Stimulated activated CD8-positive, alpha-beta memory T cell treated with anti-CD3 and anti-CD28 coated beads, Interleukin-7, amount 100 ng/mL, for 1 hour (primary cell): ENCODE results near the gene NFE2L3.
"Not testable (repeated sequence)": the region's sequence is repeated elsewhere in the genome, so short reads cannot be mapped to it uniquely, and the experiment has no call there.

Source experiments
- DNase-seq, 2 donors: peaks; one replicate each; pipeline ENCODE4 v3.0.0-alpha.2; 2020; ENCODE audit warnings: low read depth in 2 of 2

Gene NFE2L3

DNA sequence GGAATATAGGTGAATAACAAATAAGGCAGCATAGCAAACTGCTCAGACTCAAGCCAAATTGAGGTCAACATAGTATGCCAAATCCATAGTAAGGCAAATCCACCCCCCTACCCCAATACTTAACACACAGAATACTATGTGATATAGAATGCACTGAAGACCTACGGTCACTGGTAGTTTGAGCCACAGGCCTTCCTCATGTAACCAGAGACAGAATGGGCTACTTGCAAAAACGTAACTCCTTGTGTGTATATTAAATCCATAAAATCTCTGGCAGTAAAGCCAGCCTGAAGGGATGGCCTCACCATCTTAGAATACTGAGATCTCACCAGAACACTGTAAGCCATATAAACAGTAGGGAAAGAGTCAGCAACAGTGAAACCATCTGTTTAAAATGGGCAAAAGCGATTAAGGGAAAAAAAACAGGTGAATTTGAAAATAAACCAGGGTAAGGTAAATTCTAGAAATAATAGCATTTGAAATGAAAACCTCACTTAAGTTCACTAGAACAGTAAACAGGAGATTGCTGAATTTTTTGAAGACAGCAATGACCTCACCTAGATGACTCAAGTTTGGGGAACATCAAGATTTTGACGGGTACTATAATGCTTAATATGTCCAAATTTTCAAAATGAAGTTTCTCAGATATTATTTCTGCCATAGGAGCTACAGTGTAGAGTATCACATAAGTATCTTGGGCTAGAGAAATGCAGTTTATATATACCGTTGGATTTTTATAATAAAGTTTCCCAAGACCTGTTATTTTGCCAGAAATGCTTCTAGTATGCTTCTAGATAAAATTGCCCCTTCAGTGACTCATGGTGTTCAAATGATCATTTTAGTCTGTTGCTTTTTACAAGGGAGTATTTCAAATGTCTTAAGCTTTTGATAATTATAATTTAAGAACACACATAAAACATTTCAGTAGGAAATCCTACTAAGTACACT is 34.6 kb downstream of the NFE2L3 start:
- DNase-seq: no peak

DNA sequence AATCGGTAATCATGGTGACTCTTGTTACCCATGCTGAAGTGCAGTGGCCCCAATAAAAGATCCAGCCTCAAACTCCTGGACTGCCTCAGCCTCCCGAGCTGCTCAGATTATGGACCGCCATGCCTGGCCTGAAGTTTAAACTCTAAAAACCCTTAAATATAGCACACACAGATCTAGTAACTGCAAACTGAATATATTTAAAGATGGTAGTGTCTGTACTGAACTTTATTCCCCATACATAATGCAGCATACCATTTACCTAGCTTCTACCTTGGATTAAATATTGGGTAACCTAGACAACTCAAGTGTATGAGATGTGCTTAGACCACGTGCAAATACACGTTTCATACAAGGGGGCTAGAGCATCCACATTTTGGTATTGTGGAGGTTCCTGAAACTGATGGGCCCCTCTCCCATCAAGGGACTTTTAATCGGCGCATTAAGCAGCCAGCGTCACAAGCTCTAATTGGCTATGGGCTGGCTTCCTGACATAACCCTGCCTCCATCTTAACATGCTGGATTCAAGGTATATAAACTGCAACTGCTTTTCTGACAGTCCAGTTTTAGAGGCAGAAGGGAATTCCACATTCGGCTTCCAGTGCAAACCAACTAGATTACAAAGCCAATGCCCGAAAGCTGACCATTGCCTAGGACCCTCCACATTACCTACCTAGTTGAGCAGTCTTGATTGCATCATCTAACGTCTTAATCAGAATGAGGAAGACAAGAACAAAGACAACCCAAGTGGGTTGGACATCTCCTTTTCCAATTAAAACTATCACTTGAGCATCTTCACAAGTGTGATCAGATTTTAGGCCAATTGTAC is 35.6 kb downstream of the NFE2L3 start:
- DNase-seq: no peak

DNA sequence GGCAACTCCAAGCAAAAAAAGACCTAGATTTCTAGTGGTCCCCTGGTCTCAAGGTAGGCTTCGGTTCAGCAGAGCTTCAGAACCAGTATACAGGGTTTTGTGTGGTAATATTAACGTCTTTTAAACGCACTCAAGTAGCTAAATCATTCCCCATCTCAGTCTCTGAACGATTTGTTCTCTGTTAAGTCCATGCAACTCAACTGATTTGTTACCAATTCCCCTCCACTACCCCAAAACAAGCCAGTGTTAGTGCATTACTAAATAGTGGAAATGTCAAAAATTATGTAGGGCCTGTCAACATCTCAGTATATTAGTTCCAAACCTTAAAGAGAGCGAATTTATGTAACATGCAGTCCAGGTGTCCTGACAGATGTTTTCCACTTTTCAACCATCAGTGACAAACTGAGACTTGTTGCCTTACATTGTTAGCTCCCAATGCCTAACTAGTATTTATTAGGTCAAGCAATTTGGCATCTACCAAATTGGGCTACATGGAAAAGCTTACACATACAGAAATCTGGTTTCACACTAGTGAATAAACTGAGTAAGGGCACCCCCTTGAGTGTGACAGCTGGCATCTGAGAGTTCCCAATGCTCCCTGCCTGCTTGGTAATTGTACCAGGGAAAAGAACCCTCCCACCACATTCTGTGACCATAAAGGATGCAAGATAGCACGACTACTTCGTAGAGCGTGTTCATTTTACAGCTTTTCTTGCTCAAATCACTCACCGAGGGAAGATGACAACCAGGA is 36.4 kb downstream of the NFE2L3 start:
- no peak for DNase-seq

DNA sequence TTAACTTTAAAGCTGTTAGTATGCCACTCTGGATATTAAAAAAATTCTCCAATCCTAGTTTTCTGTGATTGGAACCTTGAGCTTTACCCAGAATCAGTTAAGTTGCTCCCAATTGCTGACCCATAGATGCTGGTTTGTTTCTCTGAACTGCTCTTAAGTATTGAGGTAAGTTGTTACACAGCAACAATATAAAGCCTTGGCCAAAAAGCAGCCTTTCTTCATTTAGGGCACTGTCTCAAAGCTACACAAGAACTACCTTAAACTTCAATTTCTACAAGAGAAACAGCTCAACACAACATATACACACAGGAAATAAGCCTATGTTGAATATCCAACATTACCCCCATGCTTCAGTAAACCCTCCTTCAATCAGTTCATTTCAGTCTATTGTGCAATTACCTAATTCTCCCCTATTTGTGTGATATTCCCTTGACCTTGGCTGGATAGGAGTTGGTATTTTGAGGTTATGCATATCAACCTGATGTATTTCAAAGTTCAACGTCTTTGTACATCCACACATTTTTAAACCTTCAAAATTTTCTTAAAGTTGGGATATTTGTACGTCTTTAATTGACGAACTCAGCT is 37.1 kb downstream of the NFE2L3 start:
- DNase-seq: no peak

DNA sequence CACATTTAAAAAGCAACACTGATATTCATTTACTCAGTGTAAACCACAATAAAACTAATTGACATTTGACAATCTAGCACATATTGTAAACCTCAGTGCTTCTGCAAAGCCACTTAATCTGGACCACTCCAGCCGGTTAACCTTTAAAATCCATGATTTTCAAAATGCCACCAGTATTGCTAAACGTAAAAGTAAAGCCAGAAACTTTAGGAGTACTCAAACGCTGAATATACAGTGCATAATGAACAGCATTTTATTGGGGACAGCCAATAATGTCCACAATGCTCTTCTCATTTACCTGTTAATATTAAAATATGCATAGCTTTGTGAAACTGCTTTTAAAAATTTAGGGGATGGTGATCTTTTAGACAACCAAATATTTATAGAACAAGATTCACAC is 37.7 kb downstream of the NFE2L3 start:
- DNase-seq: no peak

DNA sequence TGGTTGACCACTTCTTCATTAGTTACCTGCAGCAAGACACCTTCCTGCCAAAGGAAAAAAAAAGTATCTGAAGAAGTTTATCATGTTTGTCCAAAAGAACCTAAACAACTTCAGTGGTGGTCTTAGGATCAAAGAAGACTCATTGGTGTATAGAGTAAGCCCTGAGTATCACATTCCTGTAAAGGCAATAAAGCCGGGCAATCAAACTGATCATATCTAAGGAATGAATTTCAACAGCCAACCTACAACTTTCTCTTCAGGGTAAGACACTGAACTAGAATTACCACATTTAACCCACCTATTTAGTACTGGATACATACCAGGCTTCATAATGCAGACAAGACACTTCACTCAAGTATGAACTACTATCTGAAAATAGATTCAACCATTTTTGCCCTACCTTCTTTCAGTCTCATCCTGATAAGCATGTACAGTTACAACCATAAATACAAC is 38.4 kb downstream of the NFE2L3 start:
- DNase-seq: no peak

DNA sequence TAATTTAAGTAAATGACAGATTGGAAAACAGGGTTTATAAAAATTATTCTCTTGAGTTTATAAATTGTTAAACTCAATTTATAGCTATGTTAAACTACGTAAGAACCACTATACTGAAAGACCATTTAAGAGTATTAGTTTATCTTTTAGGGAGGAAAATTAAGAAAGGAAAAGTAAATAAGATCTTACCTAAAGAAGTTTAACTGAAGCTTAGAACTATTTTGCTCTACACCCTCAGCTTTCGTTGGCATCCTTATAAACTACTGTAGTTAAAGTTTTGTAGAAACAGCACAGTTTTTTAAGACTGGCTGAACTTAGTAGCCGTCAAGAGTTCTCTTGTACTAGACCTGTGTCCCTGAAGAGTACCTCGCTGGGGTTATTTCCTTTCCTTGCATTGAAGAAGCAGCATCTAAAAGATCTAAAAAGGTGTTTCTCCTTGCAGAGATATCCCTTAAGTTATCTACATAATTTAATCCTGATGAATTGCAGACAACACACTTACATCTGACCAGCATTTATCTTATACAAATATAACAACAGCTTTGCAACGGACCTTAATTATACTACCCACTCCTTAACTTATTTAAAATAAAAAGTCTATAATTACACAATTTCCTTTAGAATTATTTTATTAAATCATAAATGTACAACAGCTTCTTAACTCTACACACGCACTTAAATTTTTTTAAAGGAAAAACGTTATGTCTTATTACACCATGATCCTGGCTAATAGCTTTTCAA is 39.4 kb downstream of the NFE2L3 start:
- DNase-seq: no peak

DNA sequence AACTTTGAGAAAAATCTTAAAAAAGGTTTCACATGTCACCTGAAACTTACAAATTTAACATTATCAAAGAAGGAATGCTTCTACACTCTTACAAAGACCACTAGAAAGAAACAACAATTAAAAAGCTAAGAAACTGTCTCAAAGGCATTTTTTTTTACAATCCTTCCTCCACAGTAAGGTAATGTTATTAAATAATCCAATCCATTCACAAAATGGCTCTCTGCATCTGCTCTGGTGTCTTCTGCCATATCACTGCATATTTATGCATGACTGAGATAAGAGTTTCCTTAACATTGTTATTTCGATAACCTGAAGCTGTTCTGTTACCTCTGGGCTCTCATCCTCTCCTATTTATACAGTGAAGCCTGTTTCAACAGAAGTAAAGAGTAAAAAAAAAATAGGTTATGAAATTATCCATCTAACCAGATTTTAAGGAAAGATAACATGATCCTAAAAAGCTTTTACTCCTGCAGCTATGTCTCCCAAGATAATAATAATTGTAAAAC is 40.0 kb downstream of the NFE2L3 start:
- DNase-seq: no peak

DNA sequence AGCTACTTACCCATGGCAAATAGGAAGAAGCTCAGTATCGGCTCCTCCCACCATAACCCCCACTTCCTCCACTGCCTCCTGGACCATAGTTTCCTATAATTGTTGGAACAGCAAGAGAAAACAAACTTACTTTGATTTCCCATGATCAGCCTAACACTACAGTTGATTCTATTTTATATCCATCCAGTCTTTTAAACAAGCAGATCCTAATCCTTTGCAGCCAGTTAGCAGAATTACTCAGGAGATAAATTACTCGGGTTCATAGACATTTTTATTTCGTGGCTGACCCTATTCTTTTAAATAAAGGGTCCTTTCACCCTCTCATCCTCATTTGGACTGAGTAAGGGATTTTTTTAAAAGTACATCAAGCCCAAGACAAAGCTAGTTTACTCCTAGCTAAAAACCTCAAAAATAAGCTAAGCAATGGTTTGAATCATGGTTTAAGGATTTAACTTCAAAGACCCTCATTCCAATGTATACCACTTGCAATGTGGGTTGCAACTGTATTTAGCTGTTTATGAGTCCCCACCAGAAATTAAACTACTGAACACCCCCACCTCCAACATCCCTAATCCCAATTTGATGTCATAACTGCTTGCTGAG is 40.6 kb downstream of the NFE2L3 start:
- no peak for DNase-seq

DNA sequence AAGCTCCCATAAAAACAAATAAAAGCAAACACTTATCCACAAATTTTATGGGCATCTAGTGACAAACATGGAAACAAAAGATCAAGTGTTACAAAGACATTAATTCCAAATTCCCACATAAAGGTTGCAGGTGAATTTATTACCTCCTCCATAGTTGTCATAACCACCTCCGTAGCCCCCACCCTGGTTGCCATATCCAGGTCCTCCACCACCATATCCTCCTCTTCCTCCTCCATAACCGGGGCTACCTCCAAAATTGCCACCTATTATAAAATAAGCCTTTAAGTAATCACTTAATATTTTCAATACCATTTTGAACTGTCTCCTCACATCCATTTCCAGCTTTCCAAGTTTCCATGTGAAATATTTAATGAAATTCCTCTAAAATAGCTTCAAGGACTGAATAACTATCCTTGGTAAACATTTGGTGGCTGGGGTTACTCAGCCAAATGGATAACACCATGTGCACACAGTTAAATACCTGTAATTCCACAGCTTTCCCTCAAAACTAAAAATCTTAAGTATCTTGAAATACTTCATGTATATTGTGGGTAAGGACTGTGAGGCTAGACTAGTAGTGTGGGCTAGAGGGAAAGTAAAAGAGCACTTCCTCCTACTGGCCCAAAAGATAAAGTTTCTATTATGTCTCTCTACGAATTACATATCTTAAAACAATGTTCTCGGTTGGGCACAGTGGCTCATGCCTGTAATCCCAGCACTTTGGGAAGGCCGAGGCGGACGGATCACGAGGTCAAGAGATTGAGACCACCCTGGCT is 41.6 kb downstream of the NFE2L3 start:
- no peak for DNase-seq

DNA sequence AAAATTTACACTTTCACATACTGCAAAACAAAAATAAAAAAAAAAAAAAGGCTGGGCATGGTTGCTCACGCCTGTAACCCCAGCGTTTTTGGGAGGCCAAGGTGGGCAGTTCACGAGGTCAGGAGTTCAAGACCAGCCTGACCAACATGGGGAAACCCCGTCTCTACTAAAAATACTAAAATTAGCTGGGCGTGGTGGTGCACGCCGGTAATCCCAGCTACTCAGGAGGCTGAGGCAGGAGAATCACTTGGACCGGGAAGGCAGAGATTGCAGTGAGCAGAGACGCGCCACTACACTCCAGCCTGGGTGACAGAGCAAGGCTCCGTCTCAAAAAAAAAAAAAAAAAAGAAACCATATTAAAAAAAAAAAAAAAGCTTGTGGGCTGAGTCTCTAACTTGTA is 42.8 kb downstream of the NFE2L3 start:
- not testable (repeated sequence) for DNase-seq

DNA sequence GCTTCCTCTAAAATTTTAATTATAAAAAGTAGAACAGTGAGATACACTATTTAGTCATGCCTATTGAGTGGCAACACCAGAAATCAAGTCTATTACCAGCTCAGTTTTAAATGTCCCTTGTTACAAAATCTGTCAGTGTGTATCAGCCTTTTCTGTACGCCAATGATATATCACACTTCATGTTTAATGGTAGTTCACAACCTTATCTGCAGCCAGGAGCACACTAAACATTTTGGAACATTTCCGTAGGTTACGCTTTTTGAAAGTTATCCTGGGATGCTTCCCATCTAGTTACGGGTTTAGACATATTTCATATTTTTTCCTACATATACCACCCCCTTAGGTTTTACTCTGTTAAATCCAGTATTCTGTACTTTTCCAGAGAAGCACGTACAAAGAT is 43.2 kb downstream of the NFE2L3 start:
- DNase-seq: no peak

DNA sequence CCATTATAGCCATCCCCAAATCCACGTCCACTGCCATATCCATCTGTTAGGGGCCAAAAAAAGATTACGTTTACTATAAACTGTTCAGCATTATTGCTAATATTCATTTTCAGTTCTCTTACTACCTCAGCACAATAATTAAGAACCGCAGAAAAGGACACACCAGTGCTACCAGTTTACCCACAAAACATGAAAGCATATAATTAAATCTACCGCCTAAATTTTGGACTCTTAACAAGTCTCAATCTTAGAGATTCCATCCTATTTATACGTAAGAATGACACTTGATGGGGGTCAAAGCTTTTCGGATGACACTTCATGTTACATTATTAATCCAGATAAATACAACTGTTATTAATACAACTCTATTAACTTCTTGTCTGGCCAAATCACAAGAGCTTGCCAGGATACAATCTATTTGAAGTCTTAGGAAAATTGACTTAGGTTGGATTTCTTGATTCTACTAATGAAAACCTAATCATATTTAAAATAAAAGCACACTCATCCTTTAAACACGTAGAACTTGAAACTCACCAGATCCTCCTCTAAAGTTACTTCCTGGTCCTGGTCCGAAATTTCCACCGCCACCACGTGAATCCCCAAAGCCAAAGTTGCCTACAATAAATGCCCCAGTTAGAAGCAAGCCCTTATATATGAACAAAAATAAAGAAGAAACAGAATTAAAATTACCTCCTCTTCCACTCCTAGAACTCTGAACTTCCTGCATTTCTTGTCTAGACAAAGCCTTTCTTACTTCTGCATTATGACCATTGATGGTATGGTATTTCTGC is 44.1 kb downstream of the NFE2L3 start:
- no peak for DNase-seq

DNA sequence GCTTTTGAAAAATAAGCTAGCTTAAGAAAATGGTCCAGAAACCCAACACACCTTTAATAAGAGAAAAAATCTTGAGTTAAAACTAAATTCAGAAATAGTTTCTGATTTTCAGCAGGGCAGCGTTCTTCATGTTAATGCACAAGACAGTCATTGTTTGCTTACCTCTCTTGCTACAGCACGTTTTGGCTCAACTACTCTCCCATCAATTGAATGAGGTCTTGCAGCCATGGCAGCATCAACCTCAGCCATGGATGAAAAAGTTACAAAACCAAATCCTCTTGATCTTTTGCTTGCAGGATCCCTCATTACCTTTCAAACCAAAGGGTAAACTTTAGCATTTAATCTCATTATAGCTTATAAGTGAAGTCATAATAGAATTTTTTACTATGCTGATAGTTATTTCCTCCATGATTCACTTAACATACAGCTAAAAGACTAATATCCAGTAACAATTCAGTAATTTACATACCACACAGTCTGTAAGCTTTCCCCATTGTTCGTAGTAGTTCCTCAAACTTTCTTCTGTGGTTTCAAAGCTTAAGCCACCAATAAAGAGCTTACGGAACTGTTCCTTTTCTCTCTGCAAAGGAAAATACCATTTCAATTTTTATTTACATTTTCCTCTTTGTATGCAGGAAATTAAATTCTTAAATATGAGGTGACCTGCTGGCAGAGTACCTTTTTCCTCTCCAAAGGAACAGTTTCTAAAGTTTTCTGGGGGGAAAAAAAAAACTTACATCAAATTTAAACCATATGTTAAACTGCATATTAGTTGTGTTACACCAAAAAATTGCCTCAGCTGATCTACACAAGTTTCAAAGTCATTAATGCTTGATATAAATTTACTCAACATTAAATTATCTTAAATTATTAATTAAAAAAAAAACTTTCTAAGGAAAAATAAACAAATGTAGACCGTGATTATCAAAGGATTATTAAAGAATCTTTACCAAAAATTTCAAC is 45.4 kb downstream of the NFE2L3 start:
- no peak for DNase-seq

DNA sequence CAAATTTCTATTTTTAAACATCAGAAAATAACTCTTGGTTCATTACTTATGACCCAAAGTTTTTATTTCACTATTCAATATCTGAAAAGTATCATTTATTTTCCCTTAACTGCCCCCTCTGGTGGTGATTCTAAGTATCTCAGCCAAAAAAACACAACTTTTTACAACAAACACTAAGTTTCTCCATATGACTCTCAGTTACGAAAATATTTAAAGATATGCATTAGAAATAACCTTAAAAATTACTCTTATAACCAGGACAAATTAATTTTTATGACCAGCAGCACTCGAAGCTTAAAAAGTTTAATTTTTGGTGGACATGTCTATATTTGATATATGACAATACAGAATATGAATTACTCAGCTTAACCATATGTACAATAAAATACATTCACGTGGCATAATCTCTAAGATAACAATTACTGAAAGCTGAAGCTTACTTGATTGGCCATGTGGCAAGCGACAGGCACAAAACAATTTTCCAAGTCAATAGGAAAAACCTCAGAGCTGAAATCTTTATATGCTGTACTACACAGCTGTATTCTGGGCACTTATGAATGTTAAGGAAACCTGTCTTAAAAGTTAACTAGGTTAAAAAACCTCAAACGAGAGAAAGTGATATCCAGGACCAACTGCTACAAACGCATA is 46.3 kb downstream of the NFE2L3 start:
- DNase-seq: no peak

DNA sequence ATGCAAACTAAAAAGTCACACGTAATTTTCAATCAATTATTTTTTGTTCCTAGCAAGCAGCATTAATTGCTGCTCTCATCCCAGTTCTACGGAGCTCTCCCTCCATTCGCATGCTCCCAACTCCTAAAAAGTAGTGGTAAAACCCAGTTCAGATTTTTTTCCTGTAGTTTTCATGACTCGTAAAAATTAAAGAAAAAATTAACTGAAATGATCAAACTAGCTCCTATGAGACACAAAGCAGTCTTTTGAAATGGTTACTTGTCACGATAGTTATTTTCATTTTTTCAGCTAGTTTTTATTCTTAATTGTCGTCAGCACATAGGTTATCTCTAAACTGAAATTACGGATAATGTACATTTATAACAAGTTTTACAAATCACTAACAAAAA is 46.8 kb downstream of the NFE2L3 start:
- DNase-seq: no peak
